GM19328 (cell line): ENCODE results near the gene CX3CR1.
A peak's percentile ranks its signal among the peaks of the same experiment; 100 is the strongest.
"Not testable (repeated sequence)": the region's sequence is repeated elsewhere in the genome, so short reads cannot be mapped to it uniquely, and the experiment has no call there.

Source experiments
- ATAC-seq: cut with Tn5 transposase; IDR thresholded peaks from one replicate; pipeline ENCODE4 v1.9.1; 2021; ENCODE audit warnings: mild to moderate bottlenecking, moderate library complexity; ENCODE audit not compliant: unreplicated experiment

The CX3CR1 gene

GRCh38 chr3:39279745-39280517 lies at the start of gene CX3CR1:
TSS of gene CX3CR1 (minus strand) at chr3:39280036. CDS start at chr3:39266509, 13,527 bp downstream.
- ATAC-seq = no peak

GRCh38 chr3:39329493-39329892 lies 49.7 kb upstream of the CX3CR1 start, which contains the start of gene CCR8:
TSS of gene CCR8 (plus strand) at chr3:39329709. CDS start at chr3:39332332, 2,623 bp downstream.
- ATAC-seq = no peak

- ATAC-seq = no peak
Observed at GRCh38 chr3:39327746-39328349, 48.0 kb upstream of the CX3CR1 start.

- ATAC-seq = no peak
Observed at GRCh38 chr3:39327053-39327745, 47.4 kb upstream of the CX3CR1 start.

GRCh38 chr3:39325236-39325635 lies 45.4 kb upstream of the CX3CR1 start:
- no peak for ATAC-seq

- no peak for ATAC-seq
Observed at GRCh38 chr3:39323494-39323893, 43.7 kb upstream of the CX3CR1 start.

- no peak for ATAC-seq
Observed at GRCh38 chr3:39322936-39323335, 43.1 kb upstream of the CX3CR1 start.

GRCh38 chr3:39322209-39322715 lies 42.4 kb upstream of the CX3CR1 start:
- not testable (repeated sequence) for ATAC-seq

- not testable (repeated sequence) for ATAC-seq
Observed at GRCh38 chr3:39321574-39321983, 41.7 kb upstream of the CX3CR1 start.

GRCh38 chr3:39319249-39319648 lies 39.4 kb upstream of the CX3CR1 start:
- no peak for ATAC-seq

- no peak for ATAC-seq
Observed at GRCh38 chr3:39318301-39318700, 38.5 kb upstream of the CX3CR1 start.

GRCh38 chr3:39317571-39318169 lies 37.8 kb upstream of the CX3CR1 start:
- no peak for ATAC-seq

- no peak for ATAC-seq
Observed at GRCh38 chr3:39315420-39315819, 35.6 kb upstream of the CX3CR1 start.

- ATAC-seq = no peak
Observed at GRCh38 chr3:39313289-39313688, 33.5 kb upstream of the CX3CR1 start.

GRCh38 chr3:39302178-39302577 lies 22.3 kb upstream of the CX3CR1 start:
- ATAC-seq = no peak

- ATAC-seq = no peak
Observed at GRCh38 chr3:39299279-39299678, 19.4 kb upstream of the CX3CR1 start.

GRCh38 chr3:39296197-39297077 lies 16.6 kb upstream of the CX3CR1 start:
- no peak for ATAC-seq

GRCh38 chr3:39295184-39295775 lies 15.4 kb upstream of the CX3CR1 start:
- peak; percentile 69 for ATAC-seq

GRCh38 chr3:39294446-39295183 lies 14.8 kb upstream of the CX3CR1 start:
- no peak for ATAC-seq
